Measurements from ENCODE around the gene COPS8.

DNA sequence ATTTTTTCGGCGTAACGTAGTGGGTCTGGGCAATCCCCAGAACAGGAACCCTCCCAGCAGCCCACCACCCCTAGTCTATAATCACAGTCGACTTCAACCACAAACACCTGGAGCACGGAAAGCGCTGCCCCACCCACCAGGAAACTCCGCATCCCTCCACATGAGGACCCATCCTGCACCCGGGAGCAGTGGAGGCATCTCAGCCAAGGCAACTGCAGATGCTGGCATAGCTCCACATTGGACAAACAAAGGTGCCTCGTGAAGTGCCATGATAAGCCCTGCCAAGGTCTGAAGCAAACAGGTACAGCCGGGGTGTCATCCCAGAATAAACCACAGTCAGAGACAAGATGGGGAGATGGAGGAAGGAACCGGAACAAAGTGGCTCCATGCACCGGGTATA, 24.3 kb upstream of the COPS8 start:
- TF ChIP-seq, protein P1, sequence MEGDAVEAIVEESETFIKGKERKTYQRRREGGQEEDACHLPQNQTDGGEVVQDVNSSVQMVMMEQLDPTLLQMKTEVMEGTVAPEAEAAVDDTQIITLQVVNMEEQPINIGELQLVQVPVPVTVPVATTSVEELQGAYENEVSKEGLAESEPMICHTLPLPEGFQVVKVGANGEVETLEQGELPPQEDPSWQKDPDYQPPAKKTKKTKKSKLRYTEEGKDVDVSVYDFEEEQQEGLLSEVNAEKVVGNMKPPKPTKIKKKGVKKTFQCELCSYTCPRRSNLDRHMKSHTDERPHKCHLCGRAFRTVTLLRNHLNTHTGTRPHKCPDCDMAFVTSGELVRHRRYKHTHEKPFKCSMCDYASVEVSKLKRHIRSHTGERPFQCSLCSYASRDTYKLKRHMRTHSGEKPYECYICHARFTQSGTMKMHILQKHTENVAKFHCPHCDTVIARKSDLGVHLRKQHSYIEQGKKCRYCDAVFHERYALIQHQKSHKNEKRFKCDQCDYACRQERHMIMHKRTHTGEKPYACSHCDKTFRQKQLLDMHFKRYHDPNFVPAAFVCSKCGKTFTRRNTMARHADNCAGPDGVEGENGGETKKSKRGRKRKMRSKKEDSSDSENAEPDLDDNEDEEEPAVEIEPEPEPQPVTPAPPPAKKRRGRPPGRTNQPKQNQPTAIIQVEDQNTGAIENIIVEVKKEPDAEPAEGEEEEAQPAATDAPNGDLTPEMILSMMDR (conservative IDR thresholded peaks at IDR 0.05 in 1 of 2, IDR thresholded peaks at IDR 0.05 in 1 of 2; ENCODE audit: low read depth in 1 of 2, low read length in 2 of 2), result no peak
- no peak for TF ChIP-seq EZH2 (IDR thresholded peaks at IDR 0.05; ENCODE audit: low read length, missing control alignments)
